GM04503 (cell line): ENCODE data around the gene SEMA4D.

ENCODE experiments used
- DNase-seq: peaks from one replicate; pipeline ENCODE4 v3.0.0-alpha.2; 2012; ENCODE audit warnings: low read depth

SEMA4D gene

GRCh38 chr9:89409466-89409865 lies 88.4 kb downstream of the SEMA4D start:
- DNase-seq: no peak

DNA sequence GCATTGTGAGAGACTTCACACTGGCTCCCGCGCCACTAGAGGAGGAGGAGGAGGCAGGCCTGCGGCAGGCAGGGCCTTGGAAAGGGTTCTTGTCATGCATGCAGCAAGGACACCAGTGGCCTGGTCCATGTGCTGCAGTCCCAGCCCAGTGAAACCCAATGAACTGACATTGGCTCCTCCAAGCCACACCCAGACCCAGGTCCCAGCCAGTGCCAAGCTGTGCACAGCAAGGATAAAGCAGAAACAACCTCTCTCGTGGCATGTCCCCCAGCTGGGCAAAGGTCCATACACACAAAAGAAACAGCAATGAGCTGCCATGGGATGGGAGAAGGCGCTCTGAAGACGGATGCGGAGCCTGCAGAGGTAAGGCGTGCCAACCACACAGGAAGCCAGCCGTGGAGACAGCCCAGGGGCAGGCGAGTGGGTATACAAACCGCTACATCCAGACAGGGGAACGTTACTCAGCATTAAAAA lies 89.2 kb downstream of the SEMA4D start:
- no peak for DNase-seq

GRCh38 chr9:89407070-89407469 lies 90.8 kb downstream of the SEMA4D start:
- DNase-seq: no peak

GRCh38 chr9:89405826-89406225 lies 92.1 kb downstream of the SEMA4D start:
- DNase-seq: no peak

- no peak for DNase-seq
Observed at GRCh38 chr9:89404074-89404473, 93.8 kb downstream of the SEMA4D start.

DNA sequence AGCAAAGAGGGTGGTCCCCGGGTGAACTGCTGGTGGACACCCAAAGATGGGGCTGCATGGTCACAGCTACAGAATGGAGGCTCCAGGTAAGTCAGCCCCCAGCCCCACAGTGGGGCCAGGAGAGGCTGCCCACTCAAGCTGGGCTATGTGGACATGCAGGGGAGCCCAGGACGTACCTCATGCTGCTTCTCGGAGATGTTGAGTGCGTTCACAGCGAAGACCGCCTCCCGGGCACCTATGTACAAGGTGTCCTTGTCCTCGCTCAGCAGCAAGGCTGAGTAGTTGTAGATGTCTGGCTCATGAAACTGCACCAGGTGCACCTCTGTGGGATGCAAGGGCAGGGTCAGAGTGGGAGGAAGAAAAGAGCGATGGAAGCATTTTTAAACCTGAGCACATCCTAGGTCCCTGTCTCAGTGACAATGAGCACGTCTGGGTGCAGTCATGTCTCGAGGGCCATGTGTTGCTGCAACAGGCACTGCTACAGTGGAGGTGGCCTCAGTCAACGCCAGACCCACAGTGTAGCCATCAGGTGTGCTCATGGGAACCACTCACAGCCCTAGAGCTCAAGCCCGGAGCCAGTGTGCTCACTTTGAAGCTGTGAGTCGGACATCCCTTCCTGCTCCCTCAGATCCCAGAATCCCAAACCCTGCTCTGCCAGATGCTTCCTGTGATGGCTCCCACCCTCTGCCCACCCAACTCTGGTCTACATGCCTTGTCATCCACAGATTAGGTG lies 95.1 kb downstream of the SEMA4D start:
- DNase-seq: no peak

- DNase-seq: no peak
Observed at GRCh38 chr9:89400403-89401116, 97.4 kb downstream of the SEMA4D start.

DNA sequence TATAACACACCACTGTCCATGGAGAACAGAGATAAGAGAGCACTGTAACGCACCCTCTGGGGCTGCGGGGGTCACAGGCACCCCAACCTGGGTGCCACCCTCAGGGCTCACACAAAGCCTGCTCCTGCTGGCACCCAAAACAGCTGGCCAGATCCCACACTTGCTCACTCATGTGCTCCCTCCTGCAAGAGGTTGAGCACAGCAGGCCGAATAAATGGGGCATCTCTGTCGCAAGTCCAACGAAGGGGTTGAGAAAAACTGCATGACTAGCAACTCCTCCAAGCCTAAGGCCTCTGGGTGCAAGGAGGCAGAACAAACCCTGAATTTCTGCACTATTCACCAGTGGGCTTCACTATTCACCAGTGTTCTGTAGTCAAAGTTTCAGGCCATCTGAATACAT lies 99.3 kb downstream of the SEMA4D start:
- DNase-seq: no peak

- DNase-seq: no peak
Observed at GRCh38 chr9:89397471-89397870, 100.4 kb downstream of the SEMA4D start.

DNA sequence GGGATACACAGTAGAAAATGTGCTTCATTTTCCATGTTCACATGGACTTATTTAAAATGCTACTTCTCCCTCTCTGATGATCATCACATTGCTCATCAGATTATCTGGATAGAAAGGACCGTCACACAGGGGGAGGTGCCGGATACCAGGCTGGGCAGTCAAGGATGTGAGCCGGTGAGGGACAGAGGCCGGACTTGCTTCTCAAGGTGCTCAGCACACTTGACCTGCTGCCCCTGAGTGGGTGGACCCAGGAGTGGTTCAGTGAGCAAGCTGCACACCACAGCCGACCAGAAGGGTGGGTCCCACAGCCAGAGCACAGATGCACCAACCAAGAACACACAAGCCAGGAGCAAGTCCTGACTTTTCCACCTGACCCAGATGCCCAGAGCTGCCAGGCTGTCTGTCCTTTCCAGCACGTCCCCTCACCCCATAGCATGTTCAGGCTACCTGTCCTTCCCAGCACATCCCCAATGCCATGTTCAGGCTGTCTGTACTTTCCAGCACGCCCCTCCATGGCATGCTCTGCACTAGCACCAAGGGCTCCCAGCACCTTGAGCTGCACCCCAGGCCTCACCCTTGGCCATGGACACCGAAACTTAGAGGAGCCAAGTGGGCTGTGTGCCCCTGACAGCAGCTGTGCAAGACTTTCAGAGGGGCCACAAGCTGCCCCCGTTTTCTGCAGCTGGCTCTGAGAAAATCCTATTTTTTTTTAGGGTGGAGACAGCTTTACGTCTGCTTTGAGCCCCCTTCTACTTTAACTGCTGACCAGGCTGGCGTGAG lies 101.8 kb downstream of the SEMA4D start:
- no peak for DNase-seq

DNA sequence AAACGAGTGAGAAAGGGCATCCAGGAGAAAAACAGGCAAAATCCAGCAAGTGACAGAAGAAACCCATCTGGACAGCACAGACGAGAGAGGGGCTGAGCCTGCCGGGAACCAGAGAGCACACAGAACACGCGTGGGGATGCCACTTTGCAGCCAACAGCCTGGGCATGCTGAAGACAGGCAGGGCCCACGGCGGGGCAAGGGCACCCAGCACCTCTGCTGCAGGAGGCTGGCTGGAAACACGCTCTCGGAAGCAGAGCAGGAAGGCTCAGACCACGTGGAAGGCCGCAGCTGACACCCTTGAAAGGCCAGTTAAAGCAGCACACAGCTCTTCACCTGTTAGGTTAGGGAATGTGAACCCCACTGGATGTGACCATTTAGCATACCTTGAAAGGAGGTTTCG lies 103.5 kb downstream of the SEMA4D start:
- DNase-seq: no peak

GRCh38 chr9:89391585-89391984 lies 106.3 kb downstream of the SEMA4D start:
- DNase-seq: no peak

DNA sequence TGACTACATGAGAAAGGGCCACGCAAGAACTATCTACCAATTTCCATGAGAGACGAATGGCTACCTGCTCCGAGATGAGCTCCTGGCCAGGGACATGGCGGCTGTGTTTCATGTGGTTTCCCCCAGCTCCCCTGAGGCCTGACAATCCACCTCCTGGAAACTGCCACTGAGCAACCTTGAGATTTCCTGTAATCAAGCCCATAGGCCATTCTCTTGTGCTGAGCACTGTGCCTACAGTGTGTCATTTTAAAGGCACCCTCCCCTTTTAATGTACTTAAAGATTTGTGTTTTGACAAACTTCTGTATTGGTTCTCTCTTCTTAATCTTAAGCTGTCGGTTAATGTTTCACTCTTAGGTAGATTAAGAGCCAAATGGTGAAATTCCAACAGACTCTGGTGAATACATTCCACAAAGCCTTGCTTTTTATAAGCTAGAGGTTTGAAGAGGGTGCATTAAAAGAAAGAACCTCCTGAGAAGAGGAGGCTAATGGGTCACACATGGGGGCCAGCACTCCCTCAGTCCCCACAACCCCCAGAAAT lies 107.3 kb downstream of the SEMA4D start:
- DNase-seq: no peak

- DNase-seq: no peak
Observed at GRCh38 chr9:89390068-89390555, 107.8 kb downstream of the SEMA4D start.

DNA sequence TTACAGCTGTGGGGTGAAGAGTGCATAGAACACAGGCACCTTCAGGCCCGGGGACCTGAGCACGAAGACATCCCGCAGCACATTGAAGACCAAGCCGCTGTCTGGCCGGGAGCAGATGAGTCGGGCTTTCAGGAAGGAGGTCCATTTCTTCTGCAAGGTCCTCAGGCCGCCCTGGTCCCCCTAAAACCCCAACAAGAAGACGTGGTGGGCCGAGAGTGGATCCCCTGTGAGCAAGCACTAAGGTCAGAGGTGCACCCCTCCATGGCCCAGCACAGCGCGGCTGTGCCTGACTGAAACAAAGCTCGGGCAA lies 109.1 kb downstream of the SEMA4D start:
- no peak for DNase-seq

- peak; percentile 82 for DNase-seq
Observed at GRCh38 chr9:89388084-89388867, 109.6 kb downstream of the SEMA4D start.

- DNase-seq: no peak
Observed at GRCh38 chr9:89387197-89387849, 110.6 kb downstream of the SEMA4D start.

DNA sequence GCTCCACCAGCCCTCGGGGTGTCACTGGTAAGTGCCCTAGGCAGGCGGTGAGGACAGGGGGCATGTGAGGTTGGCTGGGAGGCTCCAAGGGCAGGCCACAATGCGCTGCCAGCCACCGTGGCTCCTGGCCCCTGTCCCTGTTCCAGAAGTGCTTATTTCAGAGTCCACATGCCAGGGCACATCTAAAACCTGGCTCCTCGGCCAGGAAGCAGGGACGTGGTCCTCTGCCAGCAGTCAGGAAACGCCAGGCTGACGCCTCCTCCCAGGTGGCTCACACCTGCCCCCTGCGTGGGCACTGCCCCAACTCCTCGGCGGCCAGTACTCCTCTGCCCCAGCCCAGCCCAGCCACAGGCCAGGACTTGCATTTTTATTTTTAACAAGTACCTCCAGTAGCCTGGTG lies 111.1 kb downstream of the SEMA4D start:
- DNase-seq: no peak

DNA sequence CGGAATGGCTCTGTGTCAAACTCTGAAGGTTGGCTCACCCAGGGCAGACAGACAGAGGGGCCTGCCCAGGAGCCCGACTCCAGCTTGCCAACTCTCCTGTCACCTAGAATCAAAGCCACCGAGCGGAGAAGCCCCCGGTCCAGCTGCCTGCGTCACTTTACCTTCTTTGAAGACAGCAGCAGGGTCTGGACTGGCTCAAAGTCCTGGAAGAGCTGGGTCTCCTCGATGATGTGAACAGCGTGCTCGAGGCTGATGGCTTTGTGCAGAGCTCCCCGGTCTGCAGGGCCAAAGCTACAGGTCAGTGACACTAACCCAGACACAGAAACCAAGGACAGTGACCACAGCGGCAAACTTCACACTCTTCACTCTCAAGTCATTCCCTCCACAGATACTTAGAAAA lies 111.7 kb downstream of the SEMA4D start:
- DNase-seq: no peak

- DNase-seq: no peak
Observed at GRCh38 chr9:89384783-89385182, 113.1 kb downstream of the SEMA4D start.

DNA sequence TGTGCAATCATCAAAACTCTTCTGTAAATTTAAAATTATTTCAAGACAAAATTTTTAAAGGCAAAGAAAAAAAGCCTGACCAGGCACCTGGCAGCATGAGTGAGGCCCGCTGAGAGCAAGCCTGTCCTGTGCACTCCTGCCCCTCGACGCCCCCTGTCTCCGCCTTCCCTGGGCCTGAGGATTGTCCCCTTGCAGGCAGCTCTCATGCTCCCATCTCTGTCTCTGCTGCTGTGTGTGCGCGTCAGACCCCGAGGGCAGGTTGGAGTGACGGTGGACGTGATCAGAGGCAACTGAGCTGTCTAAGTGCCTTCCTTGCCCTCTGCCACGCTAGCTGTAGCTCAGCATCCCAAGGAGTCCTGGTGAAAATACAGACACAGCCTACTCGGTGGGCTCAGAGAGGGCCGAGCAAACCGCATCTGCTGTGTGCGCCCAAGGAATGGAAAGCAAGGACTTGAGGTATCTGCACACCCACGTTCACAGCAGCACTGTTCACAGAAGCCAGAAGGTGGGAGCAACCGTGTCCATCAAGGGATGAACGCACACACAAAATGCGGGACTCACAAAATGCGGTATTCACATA lies 114.1 kb downstream of the SEMA4D start:
- no peak for DNase-seq
